ENCODE results near the gene ULK4.

DNA sequence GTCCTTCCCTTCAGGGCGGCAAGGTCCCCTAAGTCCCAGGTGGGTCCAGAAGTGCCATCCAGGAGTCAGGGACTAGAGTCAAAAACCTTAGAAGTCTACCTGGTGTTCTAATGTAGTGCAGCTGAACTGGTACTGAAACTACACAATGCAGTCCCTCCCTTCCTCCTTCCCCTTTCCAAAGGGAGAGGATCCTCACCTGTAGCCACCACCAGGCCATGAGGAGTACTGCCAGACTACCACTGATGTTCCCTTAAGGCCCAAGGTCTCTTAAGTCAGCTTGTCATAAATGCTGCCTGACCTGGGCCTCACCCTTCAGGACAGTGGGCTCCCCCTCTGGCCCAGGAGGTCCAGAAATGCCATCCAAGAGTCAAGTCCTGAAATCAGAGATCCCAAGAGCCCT, 98.9 kb downstream of the ULK4 start:
- TF ChIP-seq, protein P1, sequence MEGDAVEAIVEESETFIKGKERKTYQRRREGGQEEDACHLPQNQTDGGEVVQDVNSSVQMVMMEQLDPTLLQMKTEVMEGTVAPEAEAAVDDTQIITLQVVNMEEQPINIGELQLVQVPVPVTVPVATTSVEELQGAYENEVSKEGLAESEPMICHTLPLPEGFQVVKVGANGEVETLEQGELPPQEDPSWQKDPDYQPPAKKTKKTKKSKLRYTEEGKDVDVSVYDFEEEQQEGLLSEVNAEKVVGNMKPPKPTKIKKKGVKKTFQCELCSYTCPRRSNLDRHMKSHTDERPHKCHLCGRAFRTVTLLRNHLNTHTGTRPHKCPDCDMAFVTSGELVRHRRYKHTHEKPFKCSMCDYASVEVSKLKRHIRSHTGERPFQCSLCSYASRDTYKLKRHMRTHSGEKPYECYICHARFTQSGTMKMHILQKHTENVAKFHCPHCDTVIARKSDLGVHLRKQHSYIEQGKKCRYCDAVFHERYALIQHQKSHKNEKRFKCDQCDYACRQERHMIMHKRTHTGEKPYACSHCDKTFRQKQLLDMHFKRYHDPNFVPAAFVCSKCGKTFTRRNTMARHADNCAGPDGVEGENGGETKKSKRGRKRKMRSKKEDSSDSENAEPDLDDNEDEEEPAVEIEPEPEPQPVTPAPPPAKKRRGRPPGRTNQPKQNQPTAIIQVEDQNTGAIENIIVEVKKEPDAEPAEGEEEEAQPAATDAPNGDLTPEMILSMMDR (IDR thresholded peaks at IDR 0.05) = no peak
- TF ChIP-seq POLR2AphosphoS5 (IDR thresholded peaks at IDR 0.05; ENCODE audit: low read depth, low read length) = no peak
